ENCODE data around the gene IRF2BP2. TPM values are rescaled to one million over a fixed set of nuclear protein-coding genes. Genes with fewer than 3 reads are reported as not detected.

IRF2BP2 gene
- total RNA-seq, 2 experiments from 2014 or later: 71.5 to 72.0 TPM

DNA sequence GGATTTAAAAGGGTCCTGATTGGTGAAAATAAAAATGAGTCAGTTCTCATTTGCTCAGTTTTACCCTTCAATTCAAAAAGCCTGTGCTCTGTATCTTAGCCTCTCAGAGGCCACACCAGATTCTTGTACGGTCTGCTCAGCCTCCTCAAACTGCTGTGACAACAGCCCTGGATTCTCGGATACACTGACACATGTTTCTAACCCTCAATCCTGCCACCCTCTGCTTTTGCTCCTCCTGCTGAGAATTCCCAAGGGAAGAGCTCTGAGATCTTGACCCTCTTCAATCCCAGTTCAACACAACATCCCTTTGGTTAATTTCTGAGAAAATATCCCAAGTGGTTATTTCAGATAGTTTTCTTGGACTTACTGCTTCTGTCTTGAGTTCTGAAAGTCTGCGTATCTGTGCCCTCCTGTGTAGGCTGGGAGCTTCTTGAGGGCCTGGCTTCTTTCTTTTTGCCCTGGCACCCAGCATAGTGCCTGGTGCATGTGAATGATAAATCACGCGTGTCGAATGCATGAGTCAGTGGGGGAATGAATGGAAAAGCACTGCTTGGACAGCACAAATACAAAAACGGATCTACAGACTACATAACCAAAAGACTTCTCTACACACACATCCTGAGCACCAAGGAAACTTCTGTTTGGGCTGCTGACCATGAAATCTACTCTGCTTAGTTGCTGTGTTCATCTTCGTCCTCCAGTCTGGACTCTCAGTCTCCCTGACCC, 24.5 kb downstream of the IRF2BP2 start:
- Mint-ChIP-seq H3K36me3 (ENCODE audit: low read depth) (no peaks in the 10 kb centered on the region), H3K27me3 (ENCODE audit: low read depth) (peaks cover 2% of the 10 kb centered on the region), H3K4me1 (ENCODE audit: low read depth) (peaks cover 12% of the 10 kb centered on the region), H3K27ac (no peak overlapping the region), H3K4me3 (no peak overlapping the region), H3K9me3 (ENCODE audit: insufficient read depth) (no peaks in the 10 kb centered on the region)
- ATAC-seq (no peak), DNase-seq (no peak)
- CTCF ChIA-PET: interaction anchor here (1.0 to 3.0 kb wide), 2 partner anchors 12 to 108 kb away, joined by 3 to 9 read pairs; no protein-coding TSS in a partner anchor
- POLR2A ChIA-PET: interaction anchor here (0.6 kb wide), 1 partner anchor 26 kb away, joined by 4 read pairs; no protein-coding TSS in a partner anchor

DNA sequence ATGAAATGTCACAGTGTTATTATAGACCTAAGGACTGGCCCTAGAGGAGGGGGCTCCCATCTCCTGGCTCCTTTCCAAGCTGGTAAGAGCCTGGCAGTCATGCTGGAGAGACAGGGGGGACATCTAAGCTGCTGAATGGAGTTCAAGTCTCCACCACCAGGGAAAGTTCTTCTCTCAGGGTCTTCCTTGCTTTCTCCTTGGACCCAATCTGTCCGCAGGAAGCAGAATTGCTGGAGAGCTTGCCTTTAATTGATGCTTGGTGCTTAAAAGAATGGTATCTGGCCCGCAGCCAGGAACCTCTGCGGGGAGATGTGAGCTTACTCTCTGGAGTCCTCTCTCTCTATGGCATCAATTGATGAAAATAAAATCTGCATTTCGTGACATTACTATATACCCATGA, 25.1 kb downstream of the IRF2BP2 start:
- CTCF ChIA-PET: interaction anchor here (1.0 to 3.0 kb wide), 4 partner anchors 13 to 499 kb away, joined by 3 to 9 read pairs (median 3); no protein-coding TSS in a partner anchor
- no peak overlapping the region for H3K4me3 Mint-ChIP-seq
- H3K9me3 Mint-ChIP-seq (ENCODE audit: insufficient read depth): no peaks in the 10 kb centered on the region
- no peak overlapping the region for H3K27ac Mint-ChIP-seq
- peaks cover 12% of the 10 kb centered on the region for H3K4me1 Mint-ChIP-seq (ENCODE audit: low read depth)
- peaks cover 2% of the 10 kb centered on the region for H3K27me3 Mint-ChIP-seq (ENCODE audit: low read depth)
- POLR2A ChIA-PET: no interaction called here
- H3K36me3 Mint-ChIP-seq (ENCODE audit: low read depth): no peaks in the 10 kb centered on the region
- ATAC-seq (no peak), DNase-seq (no peak)

DNA sequence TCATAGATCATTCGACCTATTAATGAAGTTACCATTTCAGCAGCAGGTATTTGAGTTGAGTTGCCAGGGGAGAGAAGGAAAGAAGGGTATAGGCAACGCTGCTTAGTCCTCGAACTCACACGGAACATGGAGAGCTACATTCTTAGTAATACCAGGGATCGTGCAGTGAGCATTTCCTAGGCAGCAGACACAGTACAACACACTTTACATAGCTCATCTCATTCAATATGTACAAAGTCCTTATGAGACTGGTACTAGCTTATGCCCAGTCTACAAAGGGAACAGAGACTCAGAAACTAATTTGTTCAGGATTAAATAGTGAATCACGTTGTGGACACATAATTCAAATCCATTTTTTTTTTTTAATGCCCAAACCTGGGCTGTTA, 25.6 kb downstream of the IRF2BP2 start:
- CTCF ChIA-PET: interaction anchor here (1.0 to 3.0 kb wide), 4 partner anchors 13 to 499 kb away, joined by 3 to 9 read pairs (median 3); no protein-coding TSS in a partner anchor
- POLR2A ChIA-PET: no interaction called here

DNA sequence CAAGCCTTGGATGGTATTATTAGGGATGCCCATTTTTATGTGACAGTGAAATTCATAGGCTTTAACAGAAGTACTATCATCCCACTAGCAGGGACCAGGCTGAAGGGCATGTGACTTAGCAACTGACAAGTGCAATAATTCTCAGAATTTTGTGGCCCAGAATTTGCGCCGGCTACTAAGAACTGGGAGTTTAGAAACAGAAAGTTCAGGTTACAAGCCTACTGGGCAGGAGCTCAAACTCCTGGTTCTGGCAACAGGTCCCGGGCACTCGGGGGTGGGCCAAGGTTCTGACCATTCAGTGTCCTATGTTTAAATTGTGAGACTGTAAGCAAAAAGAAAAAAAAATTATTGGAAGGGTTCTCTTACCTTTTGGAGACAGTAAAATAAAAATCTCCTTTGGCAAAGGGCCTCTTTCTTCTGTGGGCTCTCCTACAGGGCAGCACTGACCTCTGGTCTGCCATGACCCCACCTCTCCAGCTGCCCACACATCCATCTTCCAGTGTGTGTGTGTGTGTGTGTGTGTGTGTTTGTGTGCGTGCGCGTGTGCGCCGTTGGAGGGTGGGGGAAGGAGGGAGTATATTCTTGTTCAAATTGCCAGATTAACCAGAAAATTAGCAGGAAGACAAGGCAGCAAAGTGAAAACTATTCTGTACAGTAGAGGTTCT, 26.1 kb downstream of the IRF2BP2 start:
- DNase-seq (no peak), ATAC-seq (no peak)
- POLR2A ChIA-PET: no interaction called here
- H3K36me3 Mint-ChIP-seq (ENCODE audit: low read depth): no peaks in the 10 kb centered on the region
- H3K4me3 Mint-ChIP-seq: no peak overlapping the region
- H3K27me3 Mint-ChIP-seq (ENCODE audit: low read depth): peaks cover 2% of the 10 kb centered on the region
- CTCF ChIA-PET: interaction anchor here (1.1 to 3.0 kb wide), 3 partner anchors 14 to 500 kb away, joined by 3 to 9 read pairs (median 3); no protein-coding TSS in a partner anchor
- H3K4me1 Mint-ChIP-seq (ENCODE audit: low read depth): peaks cover 12% of the 10 kb centered on the region
- H3K27ac Mint-ChIP-seq: no peak overlapping the region
- no peaks in the 10 kb centered on the region for H3K9me3 Mint-ChIP-seq (ENCODE audit: insufficient read depth)

More for the DNA sequence above, 25.6 kb downstream of the IRF2BP2 start:
- DNase-seq (no peak), ATAC-seq (no peak)
- no peaks in the 10 kb centered on the region for H3K36me3 Mint-ChIP-seq (ENCODE audit: low read depth)
- no peak overlapping the region for H3K4me3 Mint-ChIP-seq
- H3K27ac Mint-ChIP-seq: no peak overlapping the region
- H3K9me3 Mint-ChIP-seq (ENCODE audit: insufficient read depth): no peaks in the 10 kb centered on the region
- peaks cover 12% of the 10 kb centered on the region for H3K4me1 Mint-ChIP-seq (ENCODE audit: low read depth)
- peaks cover 2% of the 10 kb centered on the region for H3K27me3 Mint-ChIP-seq (ENCODE audit: low read depth)

DNA sequence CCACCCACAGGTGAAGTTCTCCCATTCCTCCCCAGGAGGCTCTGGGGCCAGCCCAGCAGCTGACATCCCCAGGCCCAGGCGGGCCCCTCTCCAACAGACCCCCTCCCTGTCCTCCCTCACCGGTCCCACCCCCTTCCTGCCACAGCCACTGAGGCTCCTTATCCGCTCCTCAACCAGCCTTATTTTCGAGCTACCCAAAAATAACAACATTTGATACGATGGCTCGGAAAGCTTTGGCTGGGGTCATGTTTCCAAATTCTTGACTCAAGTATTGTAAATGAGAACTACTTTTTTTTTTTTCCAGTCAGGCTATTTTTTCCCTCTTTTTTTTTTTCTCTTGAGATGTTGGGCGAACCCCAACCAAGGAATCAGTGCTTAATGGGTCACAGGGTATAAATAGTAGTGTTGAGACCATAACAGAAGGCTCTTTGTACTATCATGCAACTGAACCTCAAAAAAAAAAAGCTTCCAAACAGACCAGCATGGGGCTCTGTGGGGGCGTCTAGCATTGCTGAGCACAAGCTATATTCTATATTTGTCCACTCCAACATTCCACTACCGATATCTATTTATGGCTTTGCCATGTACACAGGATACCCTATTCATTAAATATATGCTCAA, 27.2 kb downstream of the IRF2BP2 start:
- H3K36me3 Mint-ChIP-seq (ENCODE audit: low read depth): no peaks in the 10 kb centered on the region
- CTCF ChIA-PET: interaction anchor here (3.0 kb wide), 1 partner anchor 15 kb away, joined by 9 read pairs; no protein-coding TSS in a partner anchor
- POLR2A ChIA-PET: no interaction called here
- ATAC-seq (no peak), DNase-seq (no peak)
- H3K27me3 Mint-ChIP-seq (ENCODE audit: low read depth): peaks cover 6% of the 10 kb centered on the region
- no peak overlapping the region for H3K27ac Mint-ChIP-seq
- no peak overlapping the region for H3K4me3 Mint-ChIP-seq
- no peaks in the 10 kb centered on the region for H3K9me3 Mint-ChIP-seq (ENCODE audit: insufficient read depth)
- H3K4me1 Mint-ChIP-seq (ENCODE audit: low read depth): peaks cover 12% of the 10 kb centered on the region

DNA sequence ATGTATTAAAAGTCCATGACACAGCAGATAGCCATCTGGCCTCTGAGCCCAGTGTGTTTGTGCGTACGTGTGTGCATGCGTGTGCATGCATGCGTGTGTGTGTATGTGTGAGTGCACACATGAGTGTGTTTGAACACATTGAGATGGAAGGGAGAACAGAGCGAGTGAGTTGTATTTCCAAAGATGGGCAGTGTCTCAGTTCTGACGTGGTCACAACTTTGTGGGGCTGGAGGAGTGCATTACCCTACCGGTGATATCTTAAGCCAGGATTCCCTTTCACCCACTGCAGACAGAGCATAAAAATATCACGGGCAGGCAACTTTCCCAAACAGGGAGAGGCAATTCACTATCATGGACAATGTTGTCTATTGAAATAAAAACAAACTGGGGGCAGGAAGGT, 27.8 kb downstream of the IRF2BP2 start:
- Mint-ChIP-seq H3K27me3 (ENCODE audit: low read depth) (peaks cover 7% of the 10 kb centered on the region), H3K9me3 (ENCODE audit: insufficient read depth) (no peaks in the 10 kb centered on the region), H3K4me1 (ENCODE audit: low read depth) (peaks cover 12% of the 10 kb centered on the region), H3K36me3 (ENCODE audit: low read depth) (no peaks in the 10 kb centered on the region), H3K4me3 (no peak overlapping the region), H3K27ac (no peak overlapping the region)
- no peak for ATAC-seq
- POLR2A ChIA-PET: no interaction called here
- CTCF ChIA-PET: no interaction called here
- no peak for DNase-seq

DNA sequence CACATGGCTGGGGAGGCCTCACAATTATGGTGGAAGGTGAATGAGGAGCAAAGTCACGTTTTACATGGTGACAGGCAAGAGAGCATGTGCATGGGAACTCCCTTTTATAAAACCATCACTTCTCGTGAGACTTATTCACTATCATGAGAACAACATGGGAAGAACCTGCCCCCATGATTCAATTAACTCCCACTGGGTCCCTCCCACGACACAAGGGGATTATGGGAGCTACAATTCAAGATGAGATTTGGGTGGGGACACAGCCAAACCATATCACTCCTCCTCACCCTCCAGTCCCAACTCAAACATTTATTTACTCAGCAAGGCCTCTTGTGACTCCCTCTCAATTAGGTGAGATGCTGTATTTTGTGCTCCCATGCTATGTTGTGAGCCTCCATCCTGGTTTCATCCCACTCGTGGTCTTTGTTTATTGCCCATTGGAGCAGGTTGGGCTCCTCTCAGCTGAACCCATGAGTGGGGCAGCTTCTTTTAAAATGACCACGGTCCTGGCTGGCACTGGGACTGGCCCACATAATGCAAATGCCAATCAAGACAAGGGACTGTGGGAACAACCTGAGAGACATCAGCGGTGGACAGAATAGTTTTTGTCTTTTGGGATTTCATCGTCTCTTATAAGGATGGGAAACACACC, 28.8 kb downstream of the IRF2BP2 start:
- Mint-ChIP-seq H3K4me3 (no peak overlapping the region), H3K36me3 (ENCODE audit: low read depth) (no peaks in the 10 kb centered on the region), H3K9me3 (ENCODE audit: insufficient read depth) (no peaks in the 10 kb centered on the region), H3K27me3 (ENCODE audit: low read depth) (peaks cover 7% of the 10 kb centered on the region), H3K27ac (no peak overlapping the region), H3K4me1 (ENCODE audit: low read depth) (peaks cover 12% of the 10 kb centered on the region)
- ATAC-seq (no peak), DNase-seq (no peak)
- CTCF ChIA-PET: no interaction called here
- POLR2A ChIA-PET: no interaction called here

DNA sequence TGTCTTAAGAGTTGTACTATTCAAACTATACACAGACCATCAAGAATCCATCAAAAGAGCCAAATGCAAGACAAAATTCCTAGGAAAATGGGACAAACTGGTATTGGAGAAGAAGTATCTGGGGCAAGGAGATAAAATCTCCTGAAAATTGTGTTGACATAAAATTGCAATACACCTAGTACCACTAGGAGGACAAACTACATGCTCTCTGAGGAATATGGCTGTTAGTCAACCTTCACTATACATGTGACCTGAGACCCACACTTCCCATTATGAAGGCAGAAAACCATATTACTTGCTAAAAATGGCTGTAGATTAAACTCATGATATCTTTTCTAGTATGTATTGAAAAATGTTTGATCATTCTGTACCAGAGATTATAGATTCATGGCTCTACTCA, 30.0 kb downstream of the IRF2BP2 start:
- H3K4me3 Mint-ChIP-seq: no peak overlapping the region
- H3K4me1 Mint-ChIP-seq (ENCODE audit: low read depth): peaks cover 12% of the 10 kb centered on the region
- ChIA-PET POLR2A (no interaction called here), CTCF (no interaction called here)
- ATAC-seq (no peak), DNase-seq (no peak)
- no peaks in the 10 kb centered on the region for H3K9me3 Mint-ChIP-seq (ENCODE audit: insufficient read depth)
- peaks cover 6% of the 10 kb centered on the region for H3K27me3 Mint-ChIP-seq (ENCODE audit: low read depth)
- no peaks in the 10 kb centered on the region for H3K36me3 Mint-ChIP-seq (ENCODE audit: low read depth)
- H3K27ac Mint-ChIP-seq: no peak overlapping the region

DNA sequence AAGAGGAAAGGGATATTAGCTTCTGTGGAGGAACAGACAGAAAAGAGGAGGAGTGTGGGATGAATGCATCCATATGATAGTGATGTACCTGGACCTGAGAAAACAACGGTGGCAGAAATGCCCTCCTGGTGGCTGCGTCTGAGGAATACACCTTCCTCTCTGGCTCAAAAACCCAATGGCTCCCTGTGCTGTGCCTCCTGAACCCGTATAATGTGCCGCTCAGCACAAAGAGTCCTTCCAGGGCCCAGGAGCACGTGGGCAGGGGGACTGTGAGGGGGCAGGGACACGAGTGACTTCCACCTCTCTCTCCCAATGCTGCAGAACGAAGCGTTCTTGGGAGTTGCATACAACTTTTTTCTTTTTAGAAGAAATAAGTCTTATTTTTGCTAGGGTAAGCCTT, 31.2 kb downstream of the IRF2BP2 start:
- no peak overlapping the region for H3K27ac Mint-ChIP-seq
- no peaks in the 10 kb centered on the region for H3K36me3 Mint-ChIP-seq (ENCODE audit: low read depth)
- ATAC-seq (no peak), DNase-seq (no peak)
- H3K4me1 Mint-ChIP-seq (ENCODE audit: low read depth): peaks cover 5% of the 10 kb centered on the region
- H3K4me3 Mint-ChIP-seq: no peak overlapping the region
- POLR2A ChIA-PET: no interaction called here
- no peaks in the 10 kb centered on the region for H3K9me3 Mint-ChIP-seq (ENCODE audit: insufficient read depth)
- H3K27me3 Mint-ChIP-seq (ENCODE audit: low read depth): peaks cover 9% of the 10 kb centered on the region
- CTCF ChIA-PET: interaction anchor here (1.7 kb wide), 1 partner anchor 79 kb away, joined by 6 read pairs; no protein-coding TSS in a partner anchor

DNA sequence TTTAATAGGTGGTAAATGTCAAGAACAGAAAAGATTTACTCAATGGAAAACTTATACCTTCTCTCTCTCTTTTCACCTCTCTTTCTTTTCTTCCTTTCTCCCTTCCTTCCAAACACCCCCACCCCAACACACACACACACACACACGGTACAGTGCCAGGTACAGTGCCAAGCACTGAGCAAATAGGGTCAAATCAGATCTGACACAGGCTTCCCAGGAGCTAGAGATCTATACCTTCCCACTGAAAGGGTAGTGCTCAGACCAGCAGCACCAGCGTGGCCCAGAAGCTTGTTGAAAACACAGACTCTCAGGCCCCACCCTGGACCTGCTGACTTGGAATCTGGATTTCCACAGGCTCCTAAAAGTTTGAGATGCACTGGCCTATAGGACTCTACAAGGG, 31.9 kb downstream of the IRF2BP2 start:
- Mint-ChIP-seq H3K27ac (no peak overlapping the region), H3K27me3 (ENCODE audit: low read depth) (peaks cover 10% of the 10 kb centered on the region), H3K4me3 (no peak overlapping the region), H3K36me3 (ENCODE audit: low read depth) (no peaks in the 10 kb centered on the region), H3K9me3 (ENCODE audit: insufficient read depth) (no peaks in the 10 kb centered on the region), H3K4me1 (ENCODE audit: low read depth) (no peaks in the 10 kb centered on the region)
- POLR2A ChIA-PET: no interaction called here
- ATAC-seq (no peak), DNase-seq (no peak)
- CTCF ChIA-PET: interaction anchor here (1.7 kb wide), 1 partner anchor 78 kb away, joined by 6 read pairs; no protein-coding TSS in a partner anchor

DNA sequence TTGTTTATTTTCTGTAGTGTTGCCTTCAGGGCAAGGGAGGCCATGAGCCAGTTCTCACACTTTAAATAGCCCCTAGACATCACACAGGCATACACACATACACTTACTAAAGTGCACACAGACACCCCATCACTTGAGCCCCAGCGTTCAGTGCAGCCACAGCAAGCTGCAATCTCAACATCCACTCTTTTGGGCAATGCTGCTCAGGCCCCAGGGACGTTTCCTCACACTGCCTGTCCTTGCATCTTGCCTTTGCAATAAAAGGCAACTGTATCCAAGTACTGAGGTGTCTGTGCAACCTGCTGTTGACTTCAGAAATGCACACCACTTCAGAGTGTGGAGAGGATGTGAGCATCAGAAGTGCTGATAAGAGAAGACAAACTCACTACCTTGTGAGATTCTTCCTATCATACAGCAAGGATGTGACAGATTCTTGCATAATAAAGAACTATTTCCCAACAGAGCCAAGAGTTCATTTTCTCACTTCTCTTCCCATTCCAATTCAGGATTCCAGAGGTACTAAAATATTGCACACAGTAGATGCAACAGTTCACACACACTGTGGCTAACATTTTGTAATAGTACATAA, 36.2 kb downstream of the IRF2BP2 start:
- H3K36me3 Mint-ChIP-seq (ENCODE audit: low read depth): no peaks in the 10 kb centered on the region
- H3K4me3 Mint-ChIP-seq: no peak overlapping the region
- no peak overlapping the region for H3K27ac Mint-ChIP-seq
- H3K9me3 Mint-ChIP-seq (ENCODE audit: insufficient read depth): no peaks in the 10 kb centered on the region
- peaks cover 10% of the 10 kb centered on the region for H3K27me3 Mint-ChIP-seq (ENCODE audit: low read depth)
- peaks cover 3% of the 10 kb centered on the region for H3K4me1 Mint-ChIP-seq (ENCODE audit: low read depth)
- ATAC-seq (no peak), DNase-seq (no peak)
- POLR2A ChIA-PET: no interaction called here
- CTCF ChIA-PET: no interaction called here

Measured in activated CD8-positive, alpha-beta T cell treated with anti-CD3 and anti-CD28 coated beads, Interleukin-2, amount 10 ng/mL, durations not matched to agents 7 days and 5 days (primary cell).